Ascending aorta (tissue), 2 donors: ENCODE results near the gene MYH15. TPM values are rescaled to one million over a fixed set of nuclear protein-coding genes. Genes with fewer than 3 reads are reported as not detected.

Experiments used
- DNase-seq, 2 donors: peaks; one replicate each; pipeline ENCODE4 v3.0.0-alpha.2; 2019; ENCODE audit warnings: low spot score in 2 of 2
- H3K27ac ChIP-seq, 2 donors: fragments of 200-600 bp; sonication (generic); one replicate each; pipeline ENCODE4 v1.5.1; 2016 to 2017; ENCODE audit warnings: mild to moderate bottlenecking in 1 of 2
- H3K27me3 ChIP-seq: fragments of 200-600 bp; sonication (generic); one replicate; pipeline ENCODE4 v1.5.1; 2017
- H3K36me3 ChIP-seq, 2 donors: fragments of 200-600 bp; sonication (generic); one replicate each; pipeline ENCODE4 v1.5.1; 2016
- H3K4me1 ChIP-seq, 2 donors: fragments of 200-600 bp; sonication (generic); one replicate each; pipeline ENCODE4 v1.5.1; 2016 to 2017; ENCODE audit warnings: mild to moderate bottlenecking in 1 of 2
- H3K4me3 ChIP-seq, 2 donors: fragments of 200-600 bp; sonication (generic); one replicate each; pipeline ENCODE4 v1.5.1; 2016 to 2017; ENCODE audit warnings: mild to moderate bottlenecking in 1 of 2
- H3K9me3 ChIP-seq, 2 donors: fragments of 200-600 bp; sonication (generic); one replicate each; pipeline ENCODE4 v1.5.1; 2016
- CTCF ChIP-seq, 3 experiments: fragments of 200-600 bp in 2 of 3; fragments of 450-650 bp in 1 of 3; sonication (generic) in 2 of 3; IDR thresholded peaks; one replicate each; pipeline ENCODE4 v1.5.1; 2016 to 2019; ENCODE audit warnings: antibody characterized with exemption in 3 of 3, mild to moderate bottlenecking in 1 of 3, moderate library complexity in 1 of 3
- intact Hi-C: fragments of 100-400 bp; cut with DNase I; formaldehyde crosslinking; loops from one replicate; pipeline ENCODE4 v1.15.1; 2023
- total RNA-seq: library from RNA; depleted of rRNA; stranded (reverse); fragments of >200 nt; gene quantifications from one replicate; pipeline ENCODE4 v1.1.0, GENCODE V29; 2016

Gene MYH15
- not detected for total RNA-seq

DNA sequence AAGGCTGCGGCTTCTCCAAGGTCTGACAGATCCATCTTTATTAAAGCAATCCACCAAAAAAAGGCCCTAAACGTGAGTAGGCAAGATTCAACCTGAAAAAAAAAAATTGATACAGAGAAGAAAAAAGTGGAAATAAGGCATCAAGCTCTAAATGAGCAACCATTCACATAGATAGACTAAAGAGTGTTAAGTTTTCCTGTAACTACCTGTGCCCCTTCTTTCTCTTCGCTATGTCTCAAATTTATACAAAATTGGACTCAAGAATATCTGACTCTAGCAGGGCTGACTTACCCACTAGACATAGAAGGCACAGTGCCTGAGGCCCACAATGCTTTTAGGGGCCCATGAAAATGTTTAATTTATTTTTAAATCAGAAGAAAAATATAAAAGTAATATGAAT lies at the start of gene MYH15:
MYH15 (minus strand) TSS at position 101 of the 400 bp plus-strand sequence; CDS start at position 35, 66 bp downstream.
- DNase-seq, result no peak
- Histone ChIP-seq H3K9me3 (no peaks in the 10 kb centered on the region), H3K27ac (no peak within 1 kb of the TSS), H3K4me1 (no peaks in the 10 kb centered on the region), H3K4me3 (no peak within 1 kb of the TSS), H3K36me3 (no peaks in the 10 kb centered on the region), H3K27me3 (no peaks in the 10 kb centered on the region)
- no peak for TF ChIP-seq CTCF (IDR thresholded peaks at IDR 0.05)
- intact Hi-C loops, result no loop called here

GRCh38 chr3:108555966-108556581 lies 45.7 kb upstream of the MYH15 start:
- Histone ChIP-seq H3K4me3 (no peak overlapping the region), H3K36me3 (no peaks in the 10 kb centered on the region), H3K9me3 (no peaks in the 10 kb centered on the region), H3K4me1 (no peaks in the 10 kb centered on the region), H3K27ac (no peak overlapping the region), H3K27me3 (no peaks in the 10 kb centered on the region)
- no peak for DNase-seq
- TF ChIP-seq CTCF (IDR thresholded peaks at IDR 0.05), result no peak
- intact Hi-C loops, result no loop called here

GRCh38 chr3:108554913-108555571 lies 44.6 kb upstream of the MYH15 start:
- DNase-seq, result no peak
- Histone ChIP-seq H3K36me3 (no peaks in the 10 kb centered on the region), H3K27me3 (no peaks in the 10 kb centered on the region), H3K4me3 (no peak overlapping the region), H3K4me1 (no peaks in the 10 kb centered on the region), H3K9me3 (no peaks in the 10 kb centered on the region), H3K27ac (no peak overlapping the region)
- no peak for TF ChIP-seq CTCF (IDR thresholded peaks at IDR 0.05)
- intact Hi-C loops, result no loop called here

DNA sequence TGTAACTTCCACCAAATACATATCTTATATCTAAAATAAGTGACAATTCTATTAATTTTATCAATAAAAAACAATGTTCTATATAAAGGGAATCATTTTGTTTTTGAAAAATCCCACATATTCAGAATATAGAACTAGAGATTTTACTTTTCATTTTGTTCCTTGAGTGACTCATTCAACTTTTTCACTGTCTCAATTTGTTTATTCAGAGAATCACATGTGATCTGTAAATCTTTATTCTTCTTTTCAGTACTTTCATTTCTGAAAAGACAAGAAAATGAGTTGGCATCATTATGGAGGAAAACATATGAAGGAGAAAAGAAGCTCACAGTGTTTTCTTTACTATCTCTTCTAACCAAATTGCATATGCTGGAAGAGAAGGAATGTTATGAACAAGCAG lies 43.8 kb upstream of the MYH15 start:
- H3K9me3 ChIP-seq, result no peaks in the 10 kb centered on the region
- H3K27me3 ChIP-seq, result no peaks in the 10 kb centered on the region
- DNase-seq, result no peak
- H3K36me3 ChIP-seq, result no peaks in the 10 kb centered on the region
- H3K4me3 ChIP-seq, result no peak overlapping the region
- no peaks in the 10 kb centered on the region for H3K4me1 ChIP-seq
- H3K27ac ChIP-seq, result no peak overlapping the region
- no peak for TF ChIP-seq CTCF (IDR thresholded peaks at IDR 0.05)
- intact Hi-C loops, result no loop called here

DNA sequence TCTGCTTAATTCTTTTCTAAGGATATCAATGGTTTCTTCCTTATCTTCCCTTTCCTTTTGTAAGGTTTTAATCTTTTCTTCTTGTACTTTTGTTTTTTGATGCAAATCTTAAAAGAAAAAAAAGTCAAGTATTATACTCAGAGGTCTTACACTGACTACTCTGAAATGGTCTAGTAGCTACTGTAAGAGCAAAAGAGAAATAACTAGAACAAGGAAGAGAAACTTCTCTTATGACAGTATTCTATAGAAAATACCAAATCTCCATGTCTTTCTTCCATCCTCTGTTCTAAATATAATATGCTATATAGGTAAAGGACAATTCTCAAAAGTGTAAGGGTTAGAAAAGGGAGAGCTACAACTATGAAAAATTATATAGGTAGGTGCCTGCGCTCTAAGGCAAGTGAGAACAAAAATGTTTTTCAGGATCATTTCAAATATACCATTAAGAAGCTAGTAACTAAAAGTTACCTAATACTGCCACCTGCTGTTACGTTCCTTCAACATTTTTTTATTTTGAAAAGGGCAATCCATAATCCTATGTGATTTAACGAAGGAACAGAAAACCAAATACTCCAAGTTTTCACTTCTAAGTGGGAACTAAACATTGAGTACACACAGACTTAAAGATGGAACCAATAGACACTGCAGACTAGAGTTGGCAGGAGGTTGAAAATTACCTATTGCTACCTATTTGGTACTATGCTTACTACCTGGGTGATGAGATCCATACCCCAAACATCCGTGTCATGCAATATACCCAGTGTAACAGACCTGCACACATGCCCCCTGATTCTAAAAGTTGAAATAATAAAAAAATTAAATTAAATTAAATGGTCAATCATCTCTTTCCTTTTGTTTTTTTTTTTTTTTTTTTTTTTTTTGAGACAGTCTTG lies 42.1 kb upstream of the MYH15 start:
- no peak for DNase-seq

More for the DNA sequence above, 42.1 kb upstream of the MYH15 start:
- intact Hi-C loops, result loop anchor here (1.0 kb wide), 1 partner anchor 63 kb away; no protein-coding TSS in a partner anchor
- H3K27ac ChIP-seq, result no peak overlapping the region
- no peaks in the 10 kb centered on the region for H3K4me1 ChIP-seq
- H3K4me3 ChIP-seq, result no peak overlapping the region
- TF ChIP-seq CTCF (IDR thresholded peaks at IDR 0.05), result peak in 2 of 3 experiments; percentile 23 to 59
- no peaks in the 10 kb centered on the region for H3K36me3 ChIP-seq
- H3K27me3 ChIP-seq, result no peaks in the 10 kb centered on the region
- no peaks in the 10 kb centered on the region for H3K9me3 ChIP-seq
